ENCODE results near the gene PARVA. TPM values are rescaled to one million over a fixed set of nuclear protein-coding genes. Genes with fewer than 3 reads are reported as not detected.

The PARVA gene
- total and polyA plus RNA-seq, 8 donors = 70.2 to 108 (median 94.2) TPM

- Histone ChIP-seq H3K36me3 (peaks cover 0 to 5% of the 10 kb centered on the region in 2 donors), H3K9me3 (no peaks in the 10 kb centered on the region), H3K27ac (no peak overlapping the region), H3K27me3 (no peaks in the 10 kb centered on the region), H3K4me1 (no peaks in the 10 kb centered on the region), H3K4me3 (no peak overlapping the region)
- no peak for ATAC-seq
- no peak for TF ChIP-seq CTCF (IDR thresholded peaks at IDR 0.05)
- intact Hi-C loops (cut with DNase I) = no loop called here
- no peak for DNase-seq
Measured at GRCh38 chr11:12512826-12513395, 135.5 kb downstream of the PARVA start.

GRCh38 chr11:12516387-12517105 is 139.2 kb downstream of the PARVA start:
- Histone ChIP-seq H3K9me3 (no peaks in the 10 kb centered on the region), H3K27ac (no peak overlapping the region), H3K27me3 (no peaks in the 10 kb centered on the region), H3K4me3 (no peak overlapping the region), H3K36me3 (peaks cover 0 to 9% of the 10 kb centered on the region in 2 donors), H3K4me1 (no peaks in the 10 kb centered on the region)
- no peak for TF ChIP-seq CTCF (IDR thresholded peaks at IDR 0.05)
- ATAC-seq (no peak), DNase-seq (no peak)
- intact Hi-C loops (cut with DNase I) = no loop called here

DNA sequence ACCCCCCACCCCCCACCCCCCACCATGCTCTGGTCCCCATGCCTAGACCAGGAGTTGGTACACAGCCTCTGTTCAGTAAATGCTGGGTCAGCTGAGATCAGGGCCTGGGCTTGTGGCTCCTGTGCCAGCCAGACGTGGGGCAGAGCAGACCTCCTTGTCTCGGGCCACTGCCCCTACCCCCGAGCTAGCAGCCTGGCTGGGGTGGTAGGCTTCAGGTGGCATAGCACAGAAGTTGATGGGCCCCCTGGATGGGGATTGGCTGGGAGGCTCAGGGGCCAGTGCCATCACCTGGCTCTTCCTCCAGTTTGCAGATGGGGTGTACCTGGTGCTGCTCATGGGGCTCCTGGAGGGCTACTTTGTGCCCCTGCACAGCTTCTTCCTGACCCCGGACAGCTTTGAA is 139.9 kb downstream of the PARVA start:
- Histone ChIP-seq H3K27ac (no peak overlapping the region), H3K4me1 (no peaks in the 10 kb centered on the region), H3K9me3 (no peaks in the 10 kb centered on the region), H3K4me3 (no peak overlapping the region), H3K27me3 (no peaks in the 10 kb centered on the region), H3K36me3 (peaks cover 0 to 9% of the 10 kb centered on the region in 2 donors)
- intact Hi-C loops (cut with DNase I) = no loop called here
- ATAC-seq (no peak), DNase-seq (no peak)
- TF ChIP-seq CTCF (IDR thresholded peaks at IDR 0.05) = no peak

GRCh38 chr11:12517741-12518140 is 140.4 kb downstream of the PARVA start:
- Histone ChIP-seq H3K36me3 (peaks cover 0 to 9% of the 10 kb centered on the region in 2 donors), H3K4me3 (no peak overlapping the region), H3K27ac (no peak overlapping the region), H3K4me1 (no peaks in the 10 kb centered on the region), H3K27me3 (no peaks in the 10 kb centered on the region), H3K9me3 (no peaks in the 10 kb centered on the region)
- ATAC-seq = no peak
- no peak for DNase-seq
- TF ChIP-seq CTCF (IDR thresholded peaks at IDR 0.05) = no peak
- intact Hi-C loops (cut with DNase I) = no loop called here

- H3K4me3 ChIP-seq = no peak overlapping the region
- H3K4me1 ChIP-seq = no peaks in the 10 kb centered on the region
- intact Hi-C loops (cut with DNase I) = no loop called here
- ATAC-seq = no peak
- no peaks in the 10 kb centered on the region for H3K9me3 ChIP-seq
- no peak for DNase-seq
- peaks cover 0 to 9% of the 10 kb centered on the region in 2 donors for H3K36me3 ChIP-seq
- H3K27me3 ChIP-seq = no peaks in the 10 kb centered on the region
- no peak for TF ChIP-seq CTCF (IDR thresholded peaks at IDR 0.05)
- H3K27ac ChIP-seq = no peak overlapping the region
Measured at GRCh38 chr11:12518606-12519385, 141.4 kb downstream of the PARVA start.
